Activated T-cell treated with anti-CD3 and anti-CD28 coated beads, Interleukin-2, amount 50 U/mL, for 1 hour (primary cell): ENCODE data around the gene SPATA20.

ENCODE experiments used
- DNase-seq: peaks from one replicate; pipeline ENCODE4 v3.0.0-alpha.2; 2020

Gene SPATA20

DNA sequence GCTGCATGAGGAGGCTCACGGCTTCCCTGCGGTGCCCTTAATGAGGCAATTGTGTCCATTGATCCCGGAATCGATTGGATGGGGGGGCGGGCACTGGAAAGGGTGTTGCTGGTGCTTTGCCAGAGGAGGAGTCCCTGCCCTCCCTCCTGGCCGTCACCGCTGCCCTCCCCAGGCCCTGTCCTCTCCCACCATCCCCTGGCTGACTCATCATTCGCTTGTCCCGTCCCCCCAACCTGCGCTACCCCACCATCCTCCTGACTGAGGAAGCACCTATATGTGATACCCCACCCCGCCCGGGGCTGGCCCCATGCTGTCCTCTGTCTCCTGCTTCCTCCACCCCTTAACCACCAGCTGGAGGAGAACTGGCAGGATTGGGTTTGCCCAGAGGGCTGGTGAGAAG lies 34.3 kb downstream of the SPATA20 start:
- DNase-seq, result no peak

DNA sequence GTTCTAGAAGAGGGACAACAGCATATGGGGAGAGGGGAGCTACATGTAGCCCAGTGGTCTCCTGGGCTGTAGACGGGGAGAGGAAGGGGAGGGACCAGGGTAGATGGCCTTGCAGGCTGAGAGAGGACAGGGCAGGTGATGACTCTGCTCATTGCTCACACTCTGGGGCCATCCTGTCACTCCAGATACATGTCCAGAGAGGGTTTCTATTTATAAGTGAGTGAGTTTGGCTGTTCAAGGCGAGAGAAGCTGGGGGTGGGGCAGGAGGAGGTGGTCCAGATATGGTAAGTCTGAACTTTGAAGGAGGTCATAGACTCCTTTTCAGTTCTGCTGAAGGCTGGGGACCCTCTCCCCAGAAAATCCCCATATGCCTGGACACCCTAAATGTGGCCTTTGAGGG lies 35.8 kb downstream of the SPATA20 start:
- DNase-seq, result no peak

DNA sequence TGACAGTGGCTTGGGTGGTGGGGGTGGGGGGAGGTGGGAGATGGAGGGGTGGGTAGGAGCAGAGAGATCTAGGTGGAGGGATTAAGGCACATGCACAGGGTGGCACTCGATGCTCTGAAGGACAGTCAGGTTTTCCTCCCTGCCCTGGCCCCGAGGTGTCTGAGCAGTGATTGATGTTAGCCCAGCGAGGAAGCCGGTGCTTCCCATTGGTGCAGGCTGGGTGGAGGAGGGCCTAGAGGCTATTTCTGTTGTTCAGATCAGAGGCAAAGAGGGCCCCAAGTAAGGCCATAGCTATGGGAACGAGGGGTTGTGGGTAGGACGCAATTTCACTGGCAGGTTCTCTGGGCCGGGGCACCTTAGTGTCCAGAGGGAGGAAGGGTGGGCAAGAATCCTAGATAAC lies 36.7 kb downstream of the SPATA20 start:
- no peak for DNase-seq

DNA sequence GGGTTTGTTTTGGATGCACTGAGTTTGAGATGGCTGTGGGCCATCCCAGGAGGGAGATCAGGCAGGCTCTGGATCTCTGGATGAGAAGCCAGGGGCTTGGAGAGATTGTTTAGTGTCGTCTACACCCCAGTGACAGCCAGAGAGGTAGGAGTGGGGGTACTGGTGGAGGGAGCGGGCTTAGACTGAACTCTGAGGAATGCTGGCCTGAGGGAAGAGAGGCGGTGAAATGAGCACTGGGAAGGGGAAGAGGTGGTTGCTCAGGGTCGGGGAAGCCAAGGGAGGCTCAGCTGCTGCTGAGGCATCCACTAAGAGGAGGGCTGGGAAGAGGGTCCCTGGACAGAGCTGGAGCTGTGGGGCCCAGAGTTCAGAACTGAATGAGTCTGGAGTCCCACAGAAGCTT lies 37.1 kb downstream of the SPATA20 start:
- no peak for DNase-seq

DNA sequence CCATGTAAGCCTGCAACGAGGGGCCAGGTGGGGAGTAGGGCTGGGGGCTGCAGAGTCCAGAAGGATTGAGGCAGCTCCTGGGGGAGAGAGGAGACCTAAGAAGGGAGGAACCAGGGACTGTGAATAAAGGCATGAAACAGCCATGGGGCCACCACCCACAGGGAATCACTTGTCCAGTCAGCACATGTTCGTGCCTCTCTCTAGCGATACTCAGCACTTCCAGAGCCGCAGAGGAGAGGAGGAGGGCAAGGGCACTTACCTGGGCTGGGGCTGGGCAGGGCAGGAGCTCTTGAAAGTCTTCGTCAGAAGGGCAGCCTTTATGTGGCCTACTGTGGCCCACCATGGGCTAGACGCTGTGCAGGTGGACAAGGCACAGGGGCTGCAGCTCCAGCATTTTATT lies 37.8 kb downstream of the SPATA20 start:
- no peak for DNase-seq

DNA sequence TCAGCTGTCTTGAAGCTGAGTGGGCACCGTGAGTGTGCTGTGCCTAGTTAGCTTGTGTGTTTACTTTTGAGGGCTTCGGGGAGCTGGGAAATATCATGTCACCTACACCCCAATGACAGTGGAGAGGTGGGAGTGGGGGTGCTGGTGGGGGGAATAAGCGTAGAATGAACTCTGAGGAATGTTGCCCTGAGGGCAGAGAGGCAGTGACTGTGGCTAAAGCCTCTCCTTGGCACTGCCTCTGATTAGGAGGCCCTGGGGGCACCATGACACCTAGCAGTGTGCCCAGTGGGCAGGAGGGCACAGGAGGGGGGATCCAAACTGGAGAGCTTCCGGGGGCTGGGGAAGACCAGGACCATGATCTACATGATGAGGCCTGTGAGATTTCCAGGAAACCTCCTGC lies 38.4 kb downstream of the SPATA20 start:
- DNase-seq, result no peak

DNA sequence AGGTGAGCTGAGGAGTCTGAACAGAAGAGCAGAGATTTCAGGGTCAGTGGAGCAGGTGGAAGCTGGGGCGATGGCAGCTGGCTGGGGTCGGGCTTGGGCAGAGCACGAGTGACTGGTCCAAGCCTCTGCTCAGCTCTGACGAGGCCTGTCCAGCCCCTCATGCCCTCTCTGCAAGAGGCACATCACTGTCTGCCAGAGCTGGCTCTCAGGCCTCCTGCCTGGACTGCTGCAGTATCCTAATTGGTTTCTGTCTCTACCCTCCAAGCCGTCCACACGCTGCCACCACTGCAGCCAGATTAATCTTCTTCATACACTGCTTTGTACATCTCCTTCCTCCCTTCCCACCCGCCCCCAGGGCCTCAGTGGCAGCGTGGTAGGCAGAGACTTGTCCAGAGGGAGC lies 38.9 kb downstream of the SPATA20 start:
- DNase-seq, result no peak

DNA sequence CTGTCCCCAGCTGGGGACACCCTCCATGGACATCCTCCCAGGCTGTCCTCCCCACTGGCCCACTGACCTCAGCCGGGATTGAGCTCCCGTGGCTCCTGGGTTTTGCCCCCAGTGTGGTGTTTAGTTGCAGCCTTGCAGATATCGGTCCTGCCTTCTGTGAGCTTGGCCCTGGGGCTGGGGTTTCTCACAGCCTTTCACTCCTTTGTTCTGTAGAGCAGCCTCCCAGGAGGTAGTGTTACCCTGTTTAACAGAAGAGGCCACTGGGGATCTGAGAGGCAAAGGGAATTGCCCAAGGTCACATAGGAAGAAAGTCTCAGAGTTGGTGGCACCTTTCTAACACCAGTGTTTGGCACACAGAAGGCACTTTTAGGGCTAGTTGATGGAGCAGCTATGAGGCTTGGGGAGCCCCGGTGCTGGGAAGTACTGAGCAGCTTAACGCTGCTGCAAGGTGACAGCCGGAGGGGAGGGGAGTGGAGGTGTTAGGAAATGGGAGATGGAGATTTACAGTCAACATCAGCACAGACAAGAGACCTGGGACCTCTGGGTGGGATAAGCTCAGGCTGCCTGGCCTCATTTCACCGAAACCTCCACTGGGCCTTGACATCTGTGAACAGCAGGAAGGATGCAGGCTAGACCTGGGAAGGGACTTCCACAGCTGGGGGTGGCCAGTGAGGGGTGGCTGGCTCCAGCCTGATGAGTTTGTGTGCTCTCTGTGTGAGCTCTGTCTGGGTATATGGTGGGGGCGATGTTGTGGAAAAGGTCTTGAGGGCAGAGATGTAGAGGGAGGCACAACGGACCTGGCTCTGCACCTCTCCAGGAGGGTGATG lies 39.7 kb downstream of the SPATA20 start:
- DNase-seq, result no peak

DNA sequence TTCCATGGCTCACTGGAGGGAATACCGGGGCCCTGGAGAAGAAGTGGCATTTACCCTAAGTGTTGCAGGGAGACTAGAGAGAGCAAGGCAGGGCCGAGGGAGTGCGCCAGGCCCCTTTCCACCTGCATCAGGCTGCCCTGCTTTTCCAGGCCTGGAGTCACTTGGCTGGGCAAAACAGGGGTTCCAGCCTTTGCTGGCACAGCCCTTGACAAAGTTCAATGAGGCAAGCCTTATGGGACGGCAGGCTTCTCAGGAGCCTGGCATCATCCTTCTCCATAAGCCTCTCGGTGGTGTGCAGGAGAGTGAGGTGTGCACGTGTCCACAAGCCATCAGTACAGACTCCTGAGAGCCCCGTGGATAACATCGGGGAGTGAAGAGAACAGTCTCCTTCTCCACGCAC lies 40.6 kb downstream of the SPATA20 start:
- no peak for DNase-seq

DNA sequence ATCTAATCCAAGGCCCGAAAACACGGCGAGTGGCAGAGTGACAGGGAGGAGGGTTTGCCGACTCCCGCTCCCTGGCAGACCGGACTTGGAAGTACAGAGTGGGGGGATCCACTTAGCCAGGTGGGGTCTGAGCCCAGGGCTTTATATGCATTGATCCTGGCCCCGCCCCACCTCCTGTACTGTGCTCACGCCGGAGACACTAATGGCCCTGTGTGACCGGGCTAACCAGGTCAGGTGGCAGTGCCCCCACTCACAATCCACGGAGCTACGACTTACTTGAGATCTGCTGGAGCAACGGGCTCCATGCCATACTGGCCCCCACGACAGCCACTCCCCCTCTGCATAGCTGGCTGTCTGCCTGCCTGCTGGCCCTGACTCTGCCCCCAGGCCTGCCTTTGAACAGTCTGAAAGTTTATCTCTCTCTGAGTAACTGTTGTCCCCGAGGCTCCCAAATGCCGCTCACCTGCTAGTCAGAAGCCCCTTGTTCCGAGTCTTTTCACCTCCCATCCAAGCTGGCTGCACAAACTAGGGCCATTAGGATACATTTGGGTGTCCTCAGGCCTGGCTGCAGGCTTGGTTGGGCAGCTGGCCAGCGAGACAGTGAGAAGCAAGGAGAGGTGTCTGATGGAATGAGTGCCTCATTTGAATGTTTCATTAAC lies 41.5 kb downstream of the SPATA20 start:
- DNase-seq, result no peak

DNA sequence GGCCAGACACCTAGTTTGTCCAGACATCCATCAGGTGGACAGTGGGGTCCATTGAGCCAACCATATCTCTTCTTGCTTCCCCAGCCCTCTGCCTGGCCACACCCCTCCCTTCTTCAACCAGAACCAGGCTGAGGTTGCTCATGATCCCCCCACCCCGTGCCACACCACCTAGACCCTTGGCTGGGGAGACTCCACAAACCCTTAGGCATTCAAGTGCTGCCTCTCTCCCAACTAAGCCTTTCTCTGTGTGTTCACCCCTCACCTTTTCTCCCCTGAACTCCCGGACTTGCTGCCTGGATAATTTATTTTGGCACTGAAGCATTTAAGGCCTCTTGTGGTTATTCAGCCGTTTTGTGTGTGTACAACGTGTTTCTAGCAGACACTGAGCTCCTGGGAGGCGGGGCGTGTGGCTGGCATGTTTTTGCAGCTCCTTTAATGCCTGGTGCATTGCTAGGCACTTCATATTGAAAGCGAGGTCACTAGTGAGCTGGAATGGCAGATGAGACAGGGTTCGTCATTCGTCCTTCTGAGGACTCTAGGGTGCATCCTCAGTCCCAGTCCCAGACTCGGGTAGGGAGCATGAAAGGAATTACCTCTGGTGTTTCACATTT lies 42.2 kb downstream of the SPATA20 start:
- DNase-seq, result no peak

DNA sequence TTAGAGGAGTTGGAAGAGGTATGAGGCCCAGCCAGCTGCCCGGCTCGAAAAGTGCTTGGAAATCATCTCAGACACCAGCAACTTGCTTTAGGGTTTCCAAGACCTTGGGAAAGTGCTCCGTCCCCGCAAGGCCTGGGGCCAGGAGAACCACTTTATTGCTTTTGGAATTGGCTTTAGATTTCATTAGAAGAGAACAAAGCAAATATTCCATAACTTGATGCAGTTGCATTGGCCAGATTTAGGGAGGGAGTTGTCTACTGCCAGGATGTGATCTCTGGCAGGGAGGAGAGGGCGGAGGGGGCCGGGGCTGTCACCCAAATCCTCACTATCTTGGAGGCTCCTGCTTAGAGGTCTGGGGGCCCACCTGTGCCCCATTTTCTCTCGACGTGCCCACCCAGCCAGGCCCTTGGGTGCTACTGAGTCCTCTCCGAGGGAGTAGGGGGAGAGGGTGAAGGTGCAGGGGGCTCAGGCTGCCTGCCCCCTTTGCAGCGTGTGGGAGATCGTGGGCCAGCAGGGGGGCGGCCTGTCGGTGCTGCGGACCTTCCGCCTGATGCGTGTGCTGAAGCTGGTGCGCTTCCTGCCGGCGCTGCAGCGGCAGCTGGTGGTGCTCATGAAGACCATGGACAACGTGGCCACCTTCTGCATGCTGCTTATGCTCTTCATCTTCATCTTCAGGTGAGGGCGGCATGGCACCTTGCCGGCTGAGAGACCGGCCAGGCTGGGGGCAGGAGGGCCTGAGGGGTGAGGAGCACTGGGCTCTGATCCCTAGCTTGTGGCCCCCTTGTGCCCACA lies 44.2 kb downstream of the SPATA20 start:
- no peak for DNase-seq

DNA sequence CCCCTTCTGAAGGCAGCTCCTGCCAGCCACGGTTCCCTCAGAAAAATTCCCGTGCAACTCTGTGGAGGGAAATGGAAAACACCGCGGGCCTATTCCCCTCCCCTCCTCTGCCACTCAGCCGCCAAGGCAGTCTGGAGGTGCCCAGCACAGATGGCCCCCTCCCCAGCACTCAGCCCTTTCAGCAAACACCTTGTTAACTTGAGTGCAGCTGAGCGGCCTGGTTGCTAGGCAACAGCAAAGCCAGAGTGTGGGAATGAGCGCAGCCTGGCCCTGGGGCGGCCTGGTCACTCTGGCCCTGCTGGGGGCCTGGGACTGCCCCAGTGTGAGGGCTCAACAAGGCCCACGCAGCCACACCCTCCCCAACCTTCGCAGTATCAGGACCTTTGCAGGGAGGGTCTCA lies 46.3 kb downstream of the SPATA20 start:
- no peak for DNase-seq

DNA sequence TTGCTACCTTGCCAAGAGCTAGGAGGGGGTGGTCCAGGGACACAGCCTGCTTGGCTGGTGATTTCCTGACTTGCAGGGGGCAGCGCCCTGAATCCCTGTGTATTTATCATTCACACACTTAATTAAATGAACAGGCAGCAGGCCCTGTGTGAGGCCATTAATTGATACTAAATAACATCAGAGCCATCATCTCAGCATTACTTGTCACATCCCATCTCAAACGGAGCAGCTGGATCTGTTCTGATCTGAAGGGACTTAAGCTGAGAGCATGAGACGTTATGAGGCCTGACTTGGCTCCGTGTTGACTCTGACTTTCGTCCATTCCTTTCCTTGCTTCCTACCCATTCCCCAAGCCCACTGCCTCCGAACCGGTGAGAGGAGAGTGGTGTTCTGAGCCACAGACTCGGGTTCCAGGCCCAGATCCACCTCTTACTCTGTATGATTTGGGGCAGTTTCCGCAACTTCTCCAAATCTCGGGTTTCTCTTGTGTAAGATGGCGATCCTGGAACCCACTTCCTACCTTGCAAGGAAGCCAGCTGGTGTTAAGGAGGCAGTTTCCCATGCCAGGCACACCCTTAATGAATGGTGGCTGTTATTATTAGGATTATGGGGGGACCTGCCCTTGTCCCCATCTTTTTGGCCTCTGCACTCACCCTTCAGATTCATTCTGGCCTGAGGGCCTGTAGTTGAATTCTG lies 47.3 kb downstream of the SPATA20 start:
- DNase-seq, result no peak

DNA sequence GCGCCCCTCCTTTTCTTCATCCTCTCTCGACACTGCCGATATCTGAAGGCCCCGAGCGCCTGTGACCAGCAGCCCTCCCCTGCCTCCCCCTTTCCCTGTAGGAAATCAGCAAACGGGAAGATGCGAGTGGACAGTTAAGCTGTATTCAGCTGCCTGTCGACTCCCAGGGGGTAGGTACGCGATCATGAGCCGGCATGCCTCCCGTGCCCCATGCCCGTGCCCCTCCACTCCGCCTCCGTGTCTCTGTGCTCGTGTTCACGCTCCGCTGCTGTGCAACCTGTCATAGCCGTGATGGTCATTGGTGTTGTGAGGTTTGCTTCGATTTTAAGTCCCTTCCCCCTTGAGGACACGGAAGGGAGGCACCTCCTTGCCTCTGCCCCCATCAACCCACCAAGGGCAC lies 47.9 kb downstream of the SPATA20 start:
- no peak for DNase-seq

DNA sequence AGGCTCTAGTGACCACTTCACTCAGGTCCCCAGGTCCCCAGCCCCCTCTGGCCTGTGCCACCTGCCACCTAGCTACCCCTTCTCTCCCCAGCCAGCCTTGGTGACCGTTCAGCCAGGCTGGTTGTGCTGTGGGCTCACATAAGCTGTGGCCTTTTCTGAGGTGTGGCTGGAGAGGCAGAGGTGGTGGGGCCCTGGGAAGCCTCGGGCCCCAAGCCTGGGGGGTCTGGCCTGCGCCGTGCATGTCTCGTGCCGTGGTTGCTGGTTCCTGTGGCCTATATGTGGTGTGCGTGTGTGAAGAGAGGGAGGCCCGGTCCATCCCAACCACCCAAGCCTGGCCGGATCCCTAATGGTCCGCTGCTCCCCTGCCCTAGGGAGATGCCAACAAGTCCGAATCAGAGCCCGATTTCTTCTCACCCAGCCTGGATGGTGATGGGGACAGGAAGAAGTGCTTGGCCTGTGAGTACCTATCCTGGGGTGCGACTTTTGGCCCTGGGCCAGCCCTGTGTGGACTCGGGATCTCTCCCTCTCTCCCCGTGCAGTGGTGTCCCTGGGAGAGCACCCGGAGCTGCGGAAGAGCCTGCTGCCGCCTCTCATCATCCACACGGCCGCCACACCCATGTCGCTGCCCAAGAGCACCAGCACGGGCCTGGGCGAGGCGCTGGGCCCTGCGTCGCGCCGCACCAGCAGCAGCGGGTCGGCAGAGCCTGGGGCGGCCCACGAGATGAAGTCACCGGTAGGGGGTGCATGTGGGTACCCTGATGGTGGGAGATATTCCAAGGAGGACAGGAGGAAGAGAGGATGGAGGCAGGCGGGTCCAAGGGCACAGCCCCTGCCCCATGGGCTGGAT lies 49.4 kb downstream of the SPATA20 start:
- no peak for DNase-seq

DNA sequence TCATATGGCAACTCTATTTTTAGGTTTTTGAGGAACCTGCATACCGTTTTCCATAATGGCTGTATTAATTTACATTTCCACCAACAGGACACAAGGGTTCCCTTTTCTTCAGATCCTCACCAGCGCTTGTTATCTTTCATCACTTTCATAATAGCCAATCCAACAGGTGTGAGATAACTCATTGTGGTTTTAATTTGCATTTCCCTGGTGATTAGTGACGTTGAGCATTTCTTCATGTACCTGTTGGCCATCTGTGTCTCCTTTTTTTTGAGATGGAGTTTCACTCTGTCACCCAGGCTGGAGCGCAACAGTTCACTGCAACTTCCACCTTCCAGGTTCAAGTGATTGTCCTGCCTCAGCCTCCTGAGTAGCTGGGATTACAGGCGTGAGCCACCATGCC lies 51.5 kb downstream of the SPATA20 start:
- no peak for DNase-seq

DNA sequence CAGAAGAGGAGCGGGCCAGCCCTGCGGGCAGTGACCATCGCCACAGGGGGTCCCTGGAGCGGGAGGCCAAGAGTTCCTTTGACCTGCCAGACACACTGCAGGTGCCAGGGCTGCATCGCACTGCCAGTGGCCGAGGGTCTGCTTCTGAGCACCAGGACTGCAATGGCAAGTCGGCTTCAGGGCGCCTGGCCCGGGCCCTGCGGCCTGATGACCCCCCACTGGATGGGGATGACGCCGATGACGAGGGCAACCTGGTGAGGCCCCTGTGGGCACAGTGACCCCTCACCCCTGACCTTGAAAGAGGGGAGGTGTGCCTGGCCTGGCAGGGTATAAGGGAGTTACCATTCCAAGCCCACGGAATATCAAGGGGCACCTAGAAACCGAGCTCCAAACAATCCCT lies 52.6 kb downstream of the SPATA20 start:
- DNase-seq, result no peak

DNA sequence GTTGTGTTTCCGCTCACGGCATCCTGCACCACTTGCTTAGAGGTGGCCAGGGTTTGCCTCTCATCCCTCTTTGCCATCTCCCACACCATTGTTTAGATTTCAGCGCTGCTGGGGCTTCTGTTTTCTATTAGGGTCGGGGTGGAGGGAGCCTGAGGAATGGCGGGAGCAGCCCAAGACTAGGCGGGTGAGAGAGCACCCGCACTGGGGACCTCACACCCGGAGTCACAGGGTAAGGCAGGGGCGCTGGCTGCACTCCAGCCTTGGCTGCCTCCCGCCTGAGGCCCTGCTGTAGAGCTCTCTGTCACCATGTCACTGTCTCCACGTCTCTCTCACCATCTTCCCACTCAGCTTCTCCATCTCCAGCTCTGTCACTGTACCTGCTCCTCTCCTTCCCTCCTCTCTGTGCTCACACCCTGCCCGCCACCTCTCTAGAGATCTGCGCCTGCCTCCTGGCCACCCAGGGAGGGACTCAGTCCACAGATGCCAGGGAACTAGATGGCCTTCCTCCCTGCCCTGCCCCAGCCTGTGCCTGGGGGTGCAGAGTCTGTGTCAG lies 54.9 kb downstream of the SPATA20 start:
- no peak for DNase-seq

DNA sequence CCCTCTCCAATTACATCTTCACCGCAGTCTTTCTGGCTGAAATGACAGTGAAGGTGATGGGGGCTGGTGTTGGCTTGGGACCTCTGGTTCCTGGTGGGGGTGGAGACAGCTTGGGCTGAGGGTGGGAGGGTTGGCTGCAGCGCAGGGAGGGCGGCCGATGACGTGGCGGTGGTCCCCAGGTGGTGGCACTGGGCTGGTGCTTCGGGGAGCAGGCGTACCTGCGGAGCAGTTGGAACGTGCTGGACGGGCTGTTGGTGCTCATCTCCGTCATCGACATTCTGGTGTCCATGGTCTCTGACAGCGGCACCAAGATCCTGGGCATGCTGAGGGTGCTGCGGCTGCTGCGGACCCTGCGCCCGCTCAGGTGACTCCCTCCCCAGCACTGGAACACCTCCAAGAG lies 55.9 kb downstream of the SPATA20 start:
- no peak for DNase-seq

DNA sequence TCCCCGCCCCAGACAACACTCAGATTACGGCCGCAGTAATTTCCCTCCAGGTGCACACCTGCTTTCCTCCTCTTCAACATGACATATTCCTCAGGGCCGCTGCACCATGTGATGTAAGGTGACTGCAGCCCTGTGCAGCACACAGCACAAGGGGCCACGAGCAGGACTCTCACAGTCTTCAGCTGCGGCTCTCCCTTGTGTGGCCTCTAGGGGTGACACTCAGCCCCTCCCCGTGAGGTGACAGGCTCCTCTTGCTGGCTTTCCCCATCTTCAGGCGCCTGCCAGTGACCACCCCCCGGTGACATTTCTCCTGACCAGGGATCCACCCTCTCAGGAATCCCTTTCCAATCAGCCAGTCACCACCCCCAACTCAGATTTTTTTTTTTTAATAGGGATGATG lies 56.4 kb downstream of the SPATA20 start:
- no peak for DNase-seq

DNA sequence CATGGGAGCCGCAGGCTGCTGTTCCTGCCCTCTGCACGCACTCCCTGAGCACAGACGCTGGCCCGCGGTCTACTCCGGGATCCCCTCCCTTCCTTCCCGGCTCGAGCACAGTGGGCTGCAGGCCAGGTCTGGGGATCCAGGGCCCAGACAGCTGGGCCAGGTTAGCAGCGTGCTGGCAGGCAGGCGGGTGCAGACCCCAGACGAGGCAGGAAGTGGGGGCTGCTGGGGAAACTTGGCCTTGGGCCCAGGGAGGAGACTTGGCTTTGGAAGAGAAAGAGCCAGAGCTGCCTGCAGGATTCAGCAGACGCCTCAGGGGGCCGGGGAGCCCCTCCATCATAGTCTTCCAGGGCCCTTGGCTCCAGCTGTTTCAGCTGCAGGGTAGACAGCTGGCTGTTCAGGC lies 57.5 kb downstream of the SPATA20 start:
- DNase-seq, result no peak
